Panc1 (cell line): Measurements from ENCODE around the gene ASPN. TPM values are rescaled to one million over a fixed set of nuclear protein-coding genes. Genes with fewer than 3 reads are reported as not detected.

Experiments used
- ATAC-seq: fragments of 200-7000 bp; cut with Tn5 transposase; 2 replicates; pipeline ENCODE4 v1.9.1; 2020; ENCODE audit warnings: mild to moderate bottlenecking, moderate library complexity
- BruUV-seq: library from RNA; stranded (reverse); fragments of 400-500 nt; replicated peaks from 2 replicates; lab custom pipeline; 2021; lab: Mats Ljungman, UMichigan
- CTCF ChIA-PET: fragments of 300-600 bp; sonication (Branson Sonifier 250); formaldehyde crosslinking; loops from one replicate; lab custom pipeline; 2022; ENCODE audit warnings: antibody characterized with exemption; lab: Charles Lee
- POLR2A ChIA-PET: fragments of 300-600 bp; sonication (Branson Sonifier 250); formaldehyde crosslinking; loops from one replicate; lab custom pipeline; 2022; ENCODE audit warnings: antibody characterized with exemption; lab: Charles Lee
- DNase-seq: peaks from one replicate; pipeline ENCODE4 v3.0.0-alpha.2; 2010; ENCODE audit warnings: low read depth, low spot score
- H3K27ac ChIP-seq: 2 replicates; pipeline ENCODE4 v1.5.1; 2011; ENCODE audit warnings: mild to moderate bottlenecking, low read length, inconsistent platforms
- H3K27me3 ChIP-seq: fragments of 200-500 bp; sonication (Bioruptor generic); 2 replicates; pipeline ENCODE4 v1.6.0; 2014; ENCODE audit warnings: low read length, inconsistent platforms; ENCODE audit not compliant: control insufficient read depth, insufficient read depth
- H3K36me3 ChIP-seq: fragments of 200-500 bp; sonication (Bioruptor generic); 2 replicates; pipeline ENCODE4 v1.5.1; 2014; ENCODE audit warnings: inconsistent platforms, mild to moderate bottlenecking, low read length, moderate library complexity; ENCODE audit not compliant: control insufficient read depth, insufficient read depth
- H3K4me1 ChIP-seq: 2 replicates; pipeline ENCODE4 v1.5.1; 2011; ENCODE audit warnings: inconsistent platforms, mild to moderate bottlenecking, low read length, moderate library complexity; ENCODE audit not compliant: control insufficient read depth, insufficient read depth
- H3K4me3 ChIP-seq, 2 experiments: 2 replicates each; pipeline ENCODE4 v1.5.1; 2011 to 2012; ENCODE audit warnings: low read depth in 2 of 2, low read length in 2 of 2, mild to moderate bottlenecking in 2 of 2, inconsistent platforms in 1 of 2, moderate library complexity in 1 of 2
- H3K9me3 ChIP-seq: fragments of 200-500 bp; sonication (Bioruptor generic); 2 replicates; pipeline ENCODE4 v1.5.1; 2014; ENCODE audit warnings: low read depth, mild to moderate bottlenecking, inconsistent platforms, low read length, moderate library complexity; ENCODE audit not compliant: control insufficient read depth, insufficient read depth
- POLR2AphosphoS5 ChIP-seq: IDR thresholded peaks from 2 replicates; pipeline ENCODE4 v1.6.1; 2012; ENCODE audit warnings: mild to moderate bottlenecking, low read depth, low read length, moderate library complexity
- SIN3A ChIP-seq: IDR thresholded peaks from 2 replicates; pipeline ENCODE4 v1.6.1; 2012; ENCODE audit warnings: low read depth, mild to moderate bottlenecking, low read length, moderate library complexity, borderline replicate concordance; ENCODE audit not compliant: insufficient read depth
- TCF7L2 ChIP-seq: IDR thresholded peaks from 2 replicates; pipeline ENCODE4 v1.6.1; 2011; ENCODE audit warnings: mild to moderate bottlenecking, low read depth, low read length, inconsistent platforms
- in situ Hi-C: cut with HindIII; loops from 2 replicates; pipeline ENCODE4 v1.10.0; 2016; ENCODE audit warnings: low sequenced_read_pairs, low pct_unique_long_range_greater_than_20kb
- intact Hi-C: fragments of 100-400 bp; cut with micrococcal nuclease; formaldehyde crosslinking; loops from one replicate; pipeline ENCODE4 v1.10.0; 2022; ENCODE audit not compliant: unreplicated experiment
- total RNA-seq: library from RNA; stranded (reverse); gene quantifications from one replicate; pipeline ENCODE4 v1.2.1, GENCODE V29; 2021; ENCODE audit not compliant: unreplicated experiment
- TF ChIP-seq, protein P1 (sequence below), 2 experiments: IDR thresholded peaks; 2 replicates each; pipeline ENCODE4 v1.6.1; 2011 to 2012; ENCODE audit warnings: low read depth in 2 of 2, control low read depth in 1 of 2, low read length in 1 of 2, mild to moderate bottlenecking in 1 of 2, moderate library complexity in 1 of 2; ENCODE audit not compliant: insufficient read depth in 1 of 2
- TF ChIP-seq, protein P2 (sequence below): fragments of 450-650 bp; IDR thresholded peaks from 2 replicates; pipeline ENCODE4 v1.5.1; 2017; ENCODE audit warnings: mild to moderate bottlenecking

The ASPN gene
- total RNA-seq, 1 experiment from 2014 or later, result not detected

DNA sequence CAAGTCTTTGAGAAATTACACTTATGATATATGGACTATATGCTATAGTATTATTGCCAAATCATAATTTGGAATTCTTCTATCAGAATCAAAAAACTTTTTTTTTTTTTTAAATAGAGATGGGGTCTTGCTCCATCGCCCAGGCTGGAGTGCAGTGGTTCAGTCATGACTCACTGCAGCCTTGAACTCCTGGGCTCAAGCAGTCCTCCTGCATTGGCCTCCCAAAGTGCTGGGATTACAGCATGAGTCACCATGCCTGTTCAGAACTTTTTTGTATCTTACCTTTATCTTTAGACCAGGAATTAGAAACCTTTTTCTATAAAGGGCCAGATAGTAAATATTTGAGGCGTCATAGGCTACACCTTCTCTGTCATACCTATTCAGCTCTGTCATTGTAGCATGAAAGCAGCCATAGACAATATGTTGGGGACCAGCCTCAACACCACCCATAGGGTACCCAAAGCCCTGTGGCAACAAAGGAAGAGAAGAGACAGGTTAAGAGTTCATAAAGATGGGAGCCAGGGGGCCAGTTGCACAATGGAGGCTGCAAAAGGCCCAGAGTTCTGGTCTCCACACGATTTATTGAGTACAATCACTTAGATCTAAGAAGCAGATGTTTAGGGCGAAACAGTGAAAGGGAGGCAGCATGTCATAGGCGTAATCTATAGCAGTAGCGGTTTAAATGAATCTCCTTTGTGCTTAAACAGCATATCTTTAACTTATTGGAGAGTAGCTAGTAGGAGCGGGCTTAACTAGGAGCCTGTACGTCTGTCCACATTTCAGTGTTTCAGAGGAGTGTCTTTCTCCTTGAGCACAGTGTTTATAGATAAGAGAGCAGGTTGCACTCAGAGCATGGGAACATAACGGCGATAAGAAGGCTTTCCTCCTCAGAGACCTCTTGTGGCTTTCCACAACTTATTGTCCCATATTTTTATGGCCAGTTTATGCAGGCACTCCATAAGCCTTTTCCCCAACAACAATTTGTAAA lies 41.0 kb upstream of the ASPN start:
- DNase-seq (no peak), ATAC-seq (no peak)
- Histone ChIP-seq H3K36me3 (no peaks in the 10 kb centered on the region), H3K4me3 (no peak overlapping the region), H3K27ac (no peak overlapping the region), H3K27me3 (no peaks in the 10 kb centered on the region), H3K9me3 (no peaks in the 10 kb centered on the region), H3K4me1 (no peaks in the 10 kb centered on the region)
- no TSS peak for BruUV-seq
- ChIA-PET POLR2A (no interaction called here), CTCF (no interaction called here)
- in situ Hi-C loops, result no loop called here
- intact Hi-C loops, result no loop called here
- TF ChIP-seq SIN3A, result no peak

DNA sequence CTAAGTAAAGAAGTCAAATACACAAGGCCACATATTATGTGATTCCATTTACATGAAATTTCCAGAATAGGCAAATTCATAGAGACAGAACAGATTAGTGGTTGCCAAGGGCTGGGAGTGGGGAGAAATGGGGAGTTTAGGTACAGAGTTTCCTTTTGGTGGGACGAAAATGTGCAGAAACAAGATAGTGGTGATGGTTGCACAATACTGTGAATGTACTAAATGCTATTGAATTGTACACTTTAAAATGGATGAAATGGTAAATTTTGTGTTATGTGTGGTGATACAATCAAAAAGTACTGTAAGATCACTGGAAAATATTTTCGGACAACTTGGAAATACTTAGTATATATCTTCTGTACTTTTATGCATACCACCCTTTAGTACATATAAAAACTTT lies 38.5 kb upstream of the ASPN start:
- Histone ChIP-seq H3K4me3 (no peak overlapping the region), H3K36me3 (no peaks in the 10 kb centered on the region), H3K27me3 (no peaks in the 10 kb centered on the region), H3K4me1 (no peaks in the 10 kb centered on the region), H3K9me3 (no peaks in the 10 kb centered on the region), H3K27ac (no peak overlapping the region)
- no TSS peak for BruUV-seq
- no peak for TF ChIP-seq SIN3A
- no peak for TF ChIP-seq POLR2AphosphoS5
- no peak for TF ChIP-seq TCF7L2
- TF ChIP-seq, protein P1, sequence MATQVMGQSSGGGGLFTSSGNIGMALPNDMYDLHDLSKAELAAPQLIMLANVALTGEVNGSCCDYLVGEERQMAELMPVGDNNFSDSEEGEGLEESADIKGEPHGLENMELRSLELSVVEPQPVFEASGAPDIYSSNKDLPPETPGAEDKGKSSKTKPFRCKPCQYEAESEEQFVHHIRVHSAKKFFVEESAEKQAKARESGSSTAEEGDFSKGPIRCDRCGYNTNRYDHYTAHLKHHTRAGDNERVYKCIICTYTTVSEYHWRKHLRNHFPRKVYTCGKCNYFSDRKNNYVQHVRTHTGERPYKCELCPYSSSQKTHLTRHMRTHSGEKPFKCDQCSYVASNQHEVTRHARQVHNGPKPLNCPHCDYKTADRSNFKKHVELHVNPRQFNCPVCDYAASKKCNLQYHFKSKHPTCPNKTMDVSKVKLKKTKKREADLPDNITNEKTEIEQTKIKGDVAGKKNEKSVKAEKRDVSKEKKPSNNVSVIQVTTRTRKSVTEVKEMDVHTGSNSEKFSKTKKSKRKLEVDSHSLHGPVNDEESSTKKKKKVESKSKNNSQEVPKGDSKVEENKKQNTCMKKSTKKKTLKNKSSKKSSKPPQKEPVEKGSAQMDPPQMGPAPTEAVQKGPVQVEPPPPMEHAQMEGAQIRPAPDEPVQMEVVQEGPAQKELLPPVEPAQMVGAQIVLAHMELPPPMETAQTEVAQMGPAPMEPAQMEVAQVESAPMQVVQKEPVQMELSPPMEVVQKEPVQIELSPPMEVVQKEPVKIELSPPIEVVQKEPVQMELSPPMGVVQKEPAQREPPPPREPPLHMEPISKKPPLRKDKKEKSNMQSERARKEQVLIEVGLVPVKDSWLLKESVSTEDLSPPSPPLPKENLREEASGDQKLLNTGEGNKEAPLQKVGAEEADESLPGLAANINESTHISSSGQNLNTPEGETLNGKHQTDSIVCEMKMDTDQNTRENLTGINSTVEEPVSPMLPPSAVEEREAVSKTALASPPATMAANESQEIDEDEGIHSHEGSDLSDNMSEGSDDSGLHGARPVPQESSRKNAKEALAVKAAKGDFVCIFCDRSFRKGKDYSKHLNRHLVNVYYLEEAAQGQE (IDR thresholded peaks at IDR 0.05; ENCODE audit: insufficient read depth in 1 of 2, low read depth in 2 of 2, low read length in 1 of 2), result no peak
- TF ChIP-seq, protein P2, sequence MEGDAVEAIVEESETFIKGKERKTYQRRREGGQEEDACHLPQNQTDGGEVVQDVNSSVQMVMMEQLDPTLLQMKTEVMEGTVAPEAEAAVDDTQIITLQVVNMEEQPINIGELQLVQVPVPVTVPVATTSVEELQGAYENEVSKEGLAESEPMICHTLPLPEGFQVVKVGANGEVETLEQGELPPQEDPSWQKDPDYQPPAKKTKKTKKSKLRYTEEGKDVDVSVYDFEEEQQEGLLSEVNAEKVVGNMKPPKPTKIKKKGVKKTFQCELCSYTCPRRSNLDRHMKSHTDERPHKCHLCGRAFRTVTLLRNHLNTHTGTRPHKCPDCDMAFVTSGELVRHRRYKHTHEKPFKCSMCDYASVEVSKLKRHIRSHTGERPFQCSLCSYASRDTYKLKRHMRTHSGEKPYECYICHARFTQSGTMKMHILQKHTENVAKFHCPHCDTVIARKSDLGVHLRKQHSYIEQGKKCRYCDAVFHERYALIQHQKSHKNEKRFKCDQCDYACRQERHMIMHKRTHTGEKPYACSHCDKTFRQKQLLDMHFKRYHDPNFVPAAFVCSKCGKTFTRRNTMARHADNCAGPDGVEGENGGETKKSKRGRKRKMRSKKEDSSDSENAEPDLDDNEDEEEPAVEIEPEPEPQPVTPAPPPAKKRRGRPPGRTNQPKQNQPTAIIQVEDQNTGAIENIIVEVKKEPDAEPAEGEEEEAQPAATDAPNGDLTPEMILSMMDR, result no peak
- ATAC-seq (no peak), DNase-seq (no peak)
- CTCF ChIA-PET, result no interaction called here
- in situ Hi-C loops (no loop called here), intact Hi-C loops (no loop called here)
- POLR2A ChIA-PET, result interaction anchor here (0.6 kb wide), 1 partner anchor 102 kb away, joined by 11 read pairs; no protein-coding TSS in a partner anchor

DNA sequence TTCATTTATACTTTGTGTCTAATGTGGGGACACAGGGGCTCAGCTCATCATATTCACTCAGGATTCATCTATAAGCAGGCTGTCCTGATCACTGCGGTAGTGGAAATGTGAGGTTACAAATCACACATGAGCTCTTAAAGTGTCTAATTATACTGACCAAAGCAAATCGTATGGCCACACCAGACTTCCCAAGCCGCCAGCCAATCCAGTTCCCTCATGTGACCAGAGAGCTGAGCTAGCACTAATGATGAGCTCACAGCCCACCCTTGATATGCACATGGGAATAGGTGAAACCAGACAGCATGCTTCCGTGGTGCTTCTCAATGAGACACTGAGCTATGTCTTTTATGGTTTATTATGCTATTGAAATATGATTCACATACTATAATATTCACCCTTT lies 35.9 kb upstream of the ASPN start:
- ATAC-seq (no peak), DNase-seq (no peak)
- no TSS peak for BruUV-seq
- CTCF ChIA-PET, result no interaction called here
- TF ChIP-seq, protein P2, result no peak
- TF ChIP-seq, protein P1 (IDR thresholded peaks at IDR 0.05; ENCODE audit: insufficient read depth in 1 of 2, low read depth in 2 of 2, low read length in 1 of 2), result no peak
- TF ChIP-seq POLR2AphosphoS5 (no peak), SIN3A (no peak), TCF7L2 (no peak)
- Histone ChIP-seq H3K4me3 (no peak overlapping the region), H3K27me3 (no peaks in the 10 kb centered on the region), H3K27ac (no peak overlapping the region), H3K4me1 (no peaks in the 10 kb centered on the region), H3K9me3 (no peaks in the 10 kb centered on the region), H3K36me3 (no peaks in the 10 kb centered on the region)
- POLR2A ChIA-PET, result interaction anchor here (0.6 kb wide), 1 partner anchor 93 kb away, joined by 3 read pairs; no protein-coding TSS in a partner anchor
- in situ Hi-C loops (no loop called here), intact Hi-C loops (no loop called here)
